Mucosa of descending colon (tissue), 3 donors: Measurements from ENCODE around the gene TCERG1L. TPM values are rescaled to one million over a fixed set of nuclear protein-coding genes. Genes with fewer than 3 reads are reported as not detected.

Source experiments
- ATAC-seq: fragments of 200-7000 bp; cut with Tn5 transposase; one replicate; pipeline ENCODE4 v1.9.1; 2020; ENCODE audit warnings: mild to moderate bottlenecking, moderate library complexity
- DNase-seq, 3 donors: peaks; one replicate each; pipeline ENCODE4 v3.0.0-alpha.2; 2020
- H3K36me3 ChIP-seq: fragments of 200-600 bp; one replicate; pipeline ENCODE4 v1.8.0; 2021; ENCODE audit warnings: low read depth, mild to moderate bottlenecking
- H3K4me1 ChIP-seq: fragments of 200-600 bp; one replicate; pipeline ENCODE4 v1.8.0; 2021; ENCODE audit warnings: low read depth, mild to moderate bottlenecking
- H3K4me3 ChIP-seq: fragments of 200-600 bp; one replicate; pipeline ENCODE4 v1.8.0; 2021; ENCODE audit warnings: mild to moderate bottlenecking
- H3K9me3 ChIP-seq: fragments of 200-600 bp; one replicate; pipeline ENCODE4 v1.8.0; 2021; ENCODE audit warnings: mild to moderate bottlenecking
- CTCF ChIP-seq: fragments of 200-600 bp; IDR thresholded peaks from one replicate; pipeline ENCODE4 v1.8.0; 2022; ENCODE audit warnings: antibody characterized with exemption, mild to moderate bottlenecking
- intact Hi-C, 2 donors: fragments of 100-400 bp; cut with DNase I in 1 of 2; cut with micrococcal nuclease in 1 of 2; formaldehyde crosslinking; loops; one replicate each; pipeline versions ENCODE4 v1.11.0 to v1.11.1; 2022; cut with DNase I, micrococcal nuclease
- total RNA-seq, 3 donors: library from RNA; stranded (reverse); fragmentation: NEBNext Ultra II Directional in 2 of 3; extraction: Animal tissue kit (Norgen Biotek cat#: 25700) in 2 of 3; gene quantifications; one replicate each; pipeline versions ENCODE4 v1.2.1 to v1.2.4, GENCODE V29; 2021 to 2023
- donor health status: DM: no; HTN: no; CAD: no; lungs with moderate emphysema.
- donor health status: DM: no; HTN: no; CAD: no.
- donor health status: DM: no; HTN: yes; CAD: no.

Gene TCERG1L
- total RNA-seq, 3 donors from 2014 or later = not detected

GRCh38 chr10:131099028-131099726 lies 212.3 kb downstream of the TCERG1L start:
- Histone ChIP-seq H3K4me3 (no peak overlapping the region), H3K36me3 (no peaks in the 10 kb centered on the region), H3K9me3 (no peaks in the 10 kb centered on the region), H3K4me1 (no peaks in the 10 kb centered on the region)
- no peak for TF ChIP-seq CTCF
- intact Hi-C loops = no loop called here
- no peak for ATAC-seq
- no peak for DNase-seq

GRCh38 chr10:131098416-131098952 lies 213.0 kb downstream of the TCERG1L start:
- ATAC-seq (no peak), DNase-seq (no peak)
- H3K36me3 ChIP-seq = no peaks in the 10 kb centered on the region
- no peak for TF ChIP-seq CTCF
- H3K9me3 ChIP-seq = no peaks in the 10 kb centered on the region
- H3K4me3 ChIP-seq = no peak overlapping the region
- intact Hi-C loops = no loop called here
- H3K4me1 ChIP-seq = no peaks in the 10 kb centered on the region

GRCh38 chr10:131096031-131096430 lies 215.5 kb downstream of the TCERG1L start:
- no peaks in the 10 kb centered on the region for H3K4me1 ChIP-seq

GRCh38 chr10:131095313-131095580 lies 216.3 kb downstream of the TCERG1L start:
- no peak for DNase-seq
- H3K9me3 ChIP-seq = no peaks in the 10 kb centered on the region
- intact Hi-C loops = no loop called here
- ATAC-seq = no peak
- no peak for TF ChIP-seq CTCF
- H3K4me1 ChIP-seq = no peaks in the 10 kb centered on the region
- H3K36me3 ChIP-seq = no peaks in the 10 kb centered on the region
- H3K4me3 ChIP-seq = no peak overlapping the region

More at GRCh38 chr10:131096031-131096430, 215.5 kb downstream of the TCERG1L start:
- intact Hi-C loops = no loop called here
- ATAC-seq (no peak), DNase-seq (no peak)
- no peak overlapping the region for H3K4me3 ChIP-seq
- no peaks in the 10 kb centered on the region for H3K36me3 ChIP-seq
- no peaks in the 10 kb centered on the region for H3K9me3 ChIP-seq
- TF ChIP-seq CTCF = no peak

GRCh38 chr10:131094527-131095312 lies 216.8 kb downstream of the TCERG1L start:
- ATAC-seq (peak; percentile 9), DNase-seq (peak in 1 of 3 donors; percentile 4)
- no peaks in the 10 kb centered on the region for H3K36me3 ChIP-seq
- no peaks in the 10 kb centered on the region for H3K4me1 ChIP-seq
- intact Hi-C loops = no loop called here
- H3K4me3 ChIP-seq = no peak overlapping the region
- no peaks in the 10 kb centered on the region for H3K9me3 ChIP-seq
- TF ChIP-seq CTCF = no peak
